Activated CD4-positive, alpha-beta T cell treated with anti-CD3 and anti-CD28 coated beads, Interleukin-2, amount 50 U/mL, for 4 hours (primary cell): Measurements from ENCODE around the gene SLC44A4.
"Not testable (repeated sequence)": the region's sequence is repeated elsewhere in the genome, so short reads cannot be mapped to it uniquely, and the experiment has no call there.

Experiments
- DNase-seq, 2 experiments: peaks; one replicate each; pipeline ENCODE4 v3.0.0-alpha.2; 2020

SLC44A4 gene

DNA sequence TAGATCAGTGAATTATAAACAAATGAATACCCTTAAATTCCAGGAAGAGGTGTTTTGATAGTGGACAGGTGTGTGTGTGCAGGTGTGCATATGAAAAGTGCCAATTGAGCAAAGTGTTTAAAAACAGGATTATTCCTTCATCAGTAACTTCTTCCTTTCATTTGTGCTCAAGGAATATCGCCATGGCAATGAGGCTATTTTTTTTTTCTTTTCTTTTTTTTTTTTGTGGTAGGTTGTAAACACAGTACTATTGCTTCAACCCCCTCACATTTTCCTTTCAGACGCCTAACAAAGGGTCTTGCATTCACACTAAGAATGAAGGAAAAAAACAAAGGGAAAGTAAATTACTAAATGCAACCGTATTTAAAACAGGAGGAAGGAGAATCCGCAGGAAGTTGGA lies 53.2 kb downstream of the SLC44A4 start:
- no peak for DNase-seq

DNA sequence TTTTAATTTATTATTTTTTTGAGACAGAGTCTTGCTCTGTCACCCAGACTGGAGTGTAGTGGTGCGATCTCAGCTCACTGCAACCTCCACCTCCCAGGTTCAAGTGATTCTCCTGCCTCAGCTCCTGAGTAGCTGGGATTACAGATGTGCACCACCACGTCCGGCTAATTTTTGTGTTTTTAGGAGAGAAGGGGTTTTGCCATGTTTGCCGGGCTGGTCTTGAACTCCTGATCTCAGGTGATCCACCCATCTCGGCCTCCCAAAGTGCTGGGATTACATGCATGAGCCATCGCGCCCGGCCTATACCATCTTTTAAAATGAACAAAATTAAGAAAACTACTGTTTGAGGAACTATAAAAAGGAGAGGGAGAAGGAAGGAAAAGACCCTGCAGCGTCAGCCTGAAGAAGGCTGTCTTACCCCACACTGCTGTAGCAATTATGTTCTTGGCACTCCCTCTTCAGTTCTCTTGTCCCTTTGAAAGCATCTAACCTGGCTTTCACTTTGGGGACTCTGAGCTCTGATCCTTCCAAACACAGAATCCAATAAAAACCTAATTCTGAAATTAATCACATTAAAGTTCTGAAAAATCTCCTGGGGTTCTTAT lies 55.1 kb downstream of the SLC44A4 start:
- DNase-seq, result not testable (repeated sequence)

DNA sequence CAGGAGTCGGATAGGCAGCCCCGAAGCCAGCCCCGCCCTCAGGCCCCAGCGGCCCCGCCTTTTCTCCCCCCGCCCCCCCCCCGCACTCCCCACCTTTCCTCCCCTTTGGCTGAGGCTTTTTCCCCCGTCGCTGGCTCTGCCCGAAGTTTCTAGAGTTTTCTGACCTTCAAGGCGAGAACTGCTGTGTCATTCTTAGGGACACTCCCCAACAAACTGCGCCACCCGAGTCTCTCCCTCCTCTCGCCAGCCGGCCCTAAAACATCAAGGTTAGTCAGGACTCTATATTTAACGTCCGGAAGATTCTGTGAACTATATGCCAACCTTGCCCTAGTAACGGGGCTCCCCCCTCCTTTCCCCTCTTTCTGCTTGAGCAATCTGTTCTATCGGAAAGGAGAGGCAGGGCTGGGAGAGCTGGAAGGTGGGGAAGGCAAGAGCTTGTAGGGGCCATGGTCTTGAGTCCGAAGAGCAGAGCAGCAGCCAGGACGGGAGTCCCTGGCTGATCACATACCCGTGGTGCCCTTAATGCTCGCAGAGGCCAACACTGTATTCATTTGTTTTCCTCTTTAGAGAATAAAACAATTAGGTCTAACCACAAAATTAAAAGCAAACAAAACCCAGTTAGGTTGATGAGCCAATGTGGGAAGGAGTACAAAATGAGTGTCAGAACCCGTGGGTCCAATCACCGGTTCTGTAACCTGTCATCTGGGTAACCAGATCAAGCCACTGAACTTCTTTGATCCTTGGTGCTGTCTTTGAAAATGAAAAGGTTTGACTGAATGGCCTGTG lies 56.6 kb downstream of the SLC44A4 start:
- DNase-seq, result peak in 1 of 2 experiments; percentile 34

DNA sequence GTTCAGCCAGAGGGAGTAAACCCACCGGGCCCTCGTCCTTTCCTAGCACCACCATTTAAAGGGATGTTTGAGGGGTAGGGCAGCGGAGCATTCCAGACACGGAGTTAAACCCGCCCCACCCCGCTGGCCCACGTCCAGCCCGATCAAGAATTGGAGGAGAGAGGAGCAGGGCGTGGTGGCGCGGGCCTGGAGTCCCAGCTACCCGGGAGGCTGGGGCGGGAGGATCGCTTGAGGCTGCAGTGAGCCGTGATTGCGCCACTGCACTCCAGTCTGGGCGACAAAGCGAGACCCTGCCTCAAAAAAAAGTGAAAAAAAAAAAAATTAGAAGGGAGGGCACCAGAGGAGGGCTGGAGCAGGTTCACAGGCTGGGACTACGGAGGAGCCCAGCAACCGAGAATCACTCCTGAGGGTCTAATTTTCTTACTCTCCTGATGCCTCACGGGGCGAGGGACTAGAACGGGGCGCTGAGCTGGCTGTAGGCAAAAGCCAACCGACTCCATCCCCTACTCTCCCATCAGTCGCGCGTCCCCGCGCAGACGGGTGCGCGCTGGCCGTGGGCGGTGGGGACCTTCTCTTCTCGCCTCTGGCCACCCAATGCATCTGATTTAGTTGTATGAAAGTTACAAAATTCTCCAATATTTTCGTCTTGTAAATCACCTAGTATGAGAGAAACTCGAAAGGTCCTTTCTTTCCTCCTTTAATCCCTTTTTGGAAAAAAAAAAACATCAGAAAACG lies 57.3 kb downstream of the SLC44A4 start:
- DNase-seq, result peak in 1 of 2 experiments; percentile 51

DNA sequence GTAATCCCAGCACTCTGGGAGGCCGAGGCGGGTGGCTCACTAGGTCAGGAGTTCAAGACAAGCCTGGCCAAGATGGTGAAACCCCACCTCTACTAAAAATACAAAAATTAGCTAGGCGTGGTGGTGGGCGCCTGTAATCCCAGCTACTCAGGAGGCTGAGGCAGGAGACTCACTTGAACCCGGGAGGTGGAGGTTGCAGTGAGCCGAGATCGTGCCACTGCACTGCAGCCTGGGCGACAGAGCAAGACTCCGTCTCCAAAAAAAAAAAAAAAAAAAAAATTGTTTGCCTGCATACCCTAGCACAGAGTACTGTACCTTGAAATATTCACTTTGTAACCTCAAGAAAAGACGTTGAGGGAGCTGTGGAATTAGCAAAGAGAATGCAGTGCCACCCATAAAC lies 58.4 kb downstream of the SLC44A4 start:
- DNase-seq, result not testable (repeated sequence)

DNA sequence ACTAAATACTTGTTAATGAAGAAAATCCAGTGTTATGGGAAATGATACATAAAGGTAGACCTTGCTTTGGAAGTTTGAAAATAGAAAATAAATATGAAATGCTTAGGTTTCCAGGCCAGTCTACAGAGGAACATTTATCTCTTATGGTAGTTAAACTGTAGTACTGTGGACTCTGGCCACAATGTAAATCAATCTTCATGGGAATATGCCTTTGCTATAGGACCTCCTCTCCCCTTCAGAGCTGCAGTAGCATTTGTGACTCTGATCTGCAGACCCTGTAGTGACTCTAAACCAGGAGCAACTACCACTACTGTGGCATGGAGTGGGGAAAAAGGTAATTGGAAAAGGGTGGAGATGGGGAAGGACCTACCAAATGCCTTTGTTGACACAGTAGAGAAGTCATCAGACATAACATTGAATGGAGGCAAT lies 58.9 kb downstream of the SLC44A4 start:
- DNase-seq, result no peak

DNA sequence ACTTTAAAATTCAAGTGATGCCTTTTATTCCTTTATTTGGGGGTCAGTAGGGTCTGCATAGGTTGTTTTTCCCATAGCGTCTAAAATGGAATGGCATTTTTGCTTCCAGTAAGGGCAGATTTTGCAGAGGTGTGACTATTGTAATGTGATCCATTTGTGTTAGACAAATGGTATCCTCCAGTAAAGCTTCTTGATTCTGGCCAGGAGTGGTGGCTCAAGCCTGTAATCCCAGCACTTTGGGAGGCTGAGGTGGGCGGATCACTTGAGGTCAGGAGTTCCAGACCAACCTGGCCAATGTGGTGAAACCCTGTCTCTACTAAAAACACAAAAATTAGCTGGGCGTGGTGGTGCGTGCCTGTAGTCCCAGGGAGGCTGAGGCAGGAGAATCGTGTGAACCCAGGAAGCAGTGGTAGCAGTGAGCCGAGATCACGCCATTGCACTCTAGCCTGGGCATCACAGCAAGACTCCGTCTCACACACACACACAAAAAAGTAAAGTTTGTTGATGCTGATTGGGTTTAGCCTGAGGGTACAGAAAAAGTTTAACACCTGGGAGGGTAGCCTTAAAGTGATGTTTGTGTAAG lies 60.8 kb downstream of the SLC44A4 start:
- DNase-seq, result not testable (repeated sequence)

DNA sequence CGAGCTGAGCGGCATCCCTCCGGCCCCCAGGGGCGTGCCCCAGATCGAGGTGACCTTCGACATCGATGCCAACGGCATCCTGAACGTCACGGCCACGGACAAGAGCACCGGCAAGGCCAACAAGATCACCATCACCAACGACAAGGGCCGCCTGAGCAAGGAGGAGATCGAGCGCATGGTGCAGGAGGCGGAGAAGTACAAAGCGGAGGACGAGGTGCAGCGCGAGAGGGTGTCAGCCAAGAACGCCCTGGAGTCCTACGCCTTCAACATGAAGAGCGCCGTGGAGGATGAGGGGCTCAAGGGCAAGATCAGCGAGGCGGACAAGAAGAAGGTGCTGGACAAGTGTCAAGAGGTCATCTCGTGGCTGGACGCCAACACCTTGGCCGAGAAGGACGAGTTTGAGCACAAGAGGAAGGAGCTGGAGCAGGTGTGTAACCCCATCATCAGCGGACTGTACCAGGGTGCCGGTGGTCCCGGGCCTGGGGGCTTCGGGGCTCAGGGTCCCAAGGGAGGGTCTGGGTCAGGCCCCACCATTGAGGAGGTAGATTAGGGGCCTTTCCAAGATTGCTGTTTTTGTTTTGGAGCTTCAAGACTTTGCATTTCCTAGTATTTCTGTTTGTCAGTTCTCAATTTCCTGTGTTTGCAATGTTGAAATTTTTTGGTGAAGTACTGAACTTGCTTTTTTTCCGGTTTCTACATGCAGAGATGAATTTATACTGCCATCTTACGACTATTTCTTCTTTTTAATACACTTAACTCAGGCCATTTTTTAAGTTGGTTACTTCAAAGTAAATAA lies 61.5 kb downstream of the SLC44A4 start:
- not testable (repeated sequence) for DNase-seq

DNA sequence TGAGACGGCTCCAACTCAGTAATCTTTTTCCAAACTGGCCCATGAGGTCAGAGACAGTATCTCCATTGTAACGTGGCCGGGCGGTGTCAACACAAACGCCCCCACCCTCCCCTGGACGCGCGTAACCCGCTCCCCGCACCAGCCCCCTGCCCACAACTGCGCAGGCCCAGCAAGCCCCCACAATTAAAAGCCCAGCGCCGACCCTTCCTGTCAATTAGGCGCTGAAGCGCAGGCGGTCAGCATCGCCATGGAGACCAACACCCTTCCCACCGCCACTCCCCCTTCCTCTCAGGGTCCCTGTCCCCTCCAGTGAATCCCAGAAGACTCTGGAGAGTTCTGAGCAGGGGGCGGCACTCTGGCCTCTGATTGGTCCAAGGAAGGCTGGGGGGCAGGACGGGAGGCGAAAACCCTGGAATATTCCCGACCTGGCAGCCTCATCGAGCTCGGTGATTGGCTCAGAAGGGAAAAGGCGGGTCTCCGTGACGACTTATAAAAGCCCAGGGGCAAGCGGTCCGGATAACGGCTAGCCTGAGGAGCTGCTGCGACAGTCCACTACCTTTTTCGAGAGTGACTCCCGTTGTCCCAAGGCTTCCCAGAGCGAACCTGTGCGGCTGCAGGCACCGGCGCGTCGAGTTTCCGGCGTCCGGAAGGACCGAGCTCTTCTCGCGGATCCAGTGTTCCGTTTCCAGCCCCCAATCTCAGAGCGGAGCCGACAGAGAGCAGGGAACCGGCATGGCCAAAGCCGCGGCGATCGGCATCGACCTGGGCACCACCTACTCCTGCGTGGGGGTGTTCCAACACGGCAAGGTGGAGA lies 63.6 kb downstream of the SLC44A4 start, which contains the start of the genes HSPA1A and HSPA1L:
Gene HSPA1A, plus strand, starts transcription at position 519 of the 814 bp plus-strand sequence. Its CDS starts 214 bp downstream, at position 733.
Gene HSPA1L, minus strand, starts transcription at position 259 of the 814 bp plus-strand sequence. CDS start 3,311 bp downstream, outside the sequence.
- DNase-seq, result peak in 1 of 2 experiments; percentile 38

DNA sequence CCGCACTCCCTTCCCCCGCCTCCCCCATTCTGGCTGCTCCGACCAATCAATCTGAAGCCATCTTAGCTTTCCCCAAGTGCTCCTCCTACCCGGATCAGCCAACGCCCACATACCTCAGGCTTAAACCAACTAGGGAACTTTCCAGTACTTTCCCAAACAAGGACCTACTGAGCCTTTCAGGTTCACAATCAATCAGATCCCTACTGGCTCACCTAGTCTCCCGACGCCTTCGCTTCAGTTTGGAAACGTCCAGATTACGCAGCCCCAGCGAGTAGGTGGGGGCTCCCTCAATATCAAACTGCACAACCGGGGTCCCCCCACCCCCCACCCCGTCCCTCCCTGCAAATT lies 64.1 kb downstream of the SLC44A4 start:
- DNase-seq, result peak; percentile 55 to 57

DNA sequence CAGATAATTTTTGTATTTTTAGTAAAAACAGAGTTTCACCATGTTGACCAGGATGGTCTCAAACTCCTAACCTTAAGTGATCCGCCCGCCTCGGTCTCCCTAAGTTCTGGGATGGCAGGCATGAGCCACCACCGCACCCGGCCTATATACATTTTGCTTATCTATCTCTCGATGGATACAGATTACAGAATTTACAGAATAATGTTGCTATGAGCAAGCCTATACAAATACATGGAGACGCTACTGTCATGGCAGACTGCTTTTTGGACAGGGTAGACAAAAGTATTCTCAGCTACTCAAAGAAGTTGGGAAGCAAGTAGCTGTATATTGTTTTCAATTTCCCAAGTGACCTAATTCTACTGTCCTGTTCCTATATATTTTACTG lies 65.3 kb downstream of the SLC44A4 start:
- DNase-seq, result no peak
